GM12878 (cell line): ENCODE results near the gene C4orf51. TPM values are rescaled to one million over a fixed set of nuclear protein-coding genes. Genes with fewer than 3 reads are reported as not detected.

Source experiments
- ATAC-seq: fragments of 200-7000 bp; cut with Tn5 transposase; 3 replicates; pipeline ENCODE4 v1.9.1; 2020; ENCODE audit warnings: mild to moderate bottlenecking, moderate library complexity
- BruUV-seq: library from RNA; stranded (reverse); fragments of 400-500 nt; replicated peaks from 2 replicates; lab custom pipeline; 2021; lab: Mats Ljungman, UMichigan
- CTCF ChIA-PET: fragments of 300-600 bp; sonication (Branson Sonifier 250); formaldehyde crosslinking; extraction: SDS; loops from one replicate; lab custom pipeline; 2021; ENCODE audit warnings: inconsistent platforms; lab: Yijun Ruan, JAX
- POLR2A ChIA-PET: fragments of 350-600 bp; formaldehyde crosslinking; extraction: SDS; loops from one replicate; lab custom pipeline; 2021; ENCODE audit warnings: inconsistent platforms; lab: Charles Lee
- RAD21 ChIA-PET: fragments of 300-600 bp; sonication (Branson Sonifier 250); formaldehyde crosslinking; loops from one replicate; lab custom pipeline; 2023; ENCODE audit warnings: antibody characterized with exemption; ENCODE audit not compliant: unreplicated experiment; lab: Charles Lee
- SMC1A ChIA-PET: fragments of 300-600 bp; sonication (Branson Sonifier 250); formaldehyde crosslinking; loops from one replicate; lab custom pipeline; 2023; ENCODE audit not compliant: unreplicated experiment, uncharacterized antibody; lab: Charles Lee
- DNase-seq: peaks from one replicate; pipeline ENCODE4 v3.0.0-alpha.2; 2011; ENCODE audit warnings: low read depth, low spot score
- FAIRE-seq: peaks from 3 replicates; lab custom pipeline; 2011; peaks lifted over from hg19 to GRCh38; lab: Jason Lieb, UNC
- H2AFZ ChIP-seq: 2 replicates; pipeline ENCODE4 v1.6.0; 2011; ENCODE audit warnings: low read depth, low read length, control low read depth; ENCODE audit not compliant: control insufficient read depth
- H3K27ac ChIP-seq: 2 replicates; pipeline ENCODE4 v1.5.1; 2011; ENCODE audit warnings: control low read depth; ENCODE audit not compliant: control insufficient read depth, insufficient read depth
- H3K27me3 ChIP-seq, 2 experiments: replicated peaks in 1 of 2; 2 replicates each; pipeline versions ENCODE4 v1.6.0 to v1.6.1; 2011; ENCODE audit warnings: low read length in 1 of 2; ENCODE audit not compliant: control insufficient read depth in 2 of 2, insufficient read depth in 2 of 2
- H3K36me3 ChIP-seq, 2 experiments: 2 replicates each; pipeline ENCODE4 v1.5.1; 2011; ENCODE audit warnings: low read length in 1 of 2; ENCODE audit not compliant: control insufficient read depth in 2 of 2, insufficient read depth in 2 of 2
- H3K4me1 ChIP-seq: 2 replicates; pipeline ENCODE4 v1.6.1; 2011; ENCODE audit warnings: mild to moderate bottlenecking, low read length, moderate library complexity, mixed read lengths; ENCODE audit not compliant: control insufficient read depth, insufficient read depth
- H3K4me2 ChIP-seq: 2 replicates; pipeline ENCODE4 v1.6.0; 2011; ENCODE audit warnings: control low read depth; ENCODE audit not compliant: control insufficient read depth, insufficient read depth
- H3K4me3 ChIP-seq: fragments of 200-600 bp; sonication (generic); 2 replicates; pipeline ENCODE4 v1.5.1; 2016
- H3K79me2 ChIP-seq: 2 replicates; pipeline ENCODE4 v1.6.0; 2011; ENCODE audit warnings: low read length; ENCODE audit not compliant: control insufficient read depth, insufficient read depth
- H3K9ac ChIP-seq: 2 replicates; pipeline ENCODE4 v1.8.0; 2011; ENCODE audit warnings: low read length, control low read depth, mixed read lengths; ENCODE audit not compliant: control insufficient read depth, insufficient read depth
- H3K9me3 ChIP-seq: replicated peaks from 3 replicates; pipeline ENCODE4 v1.5.1; 2011; ENCODE audit warnings: mild to moderate bottlenecking, low read length; ENCODE audit not compliant: control insufficient read depth, insufficient read depth
- H4K20me1 ChIP-seq: 2 replicates; pipeline ENCODE4 v1.6.0; 2011; ENCODE audit not compliant: control insufficient read depth, insufficient read depth
- EGR1 ChIP-seq, 2 experiments: IDR thresholded peaks; 1 replicate in 1 of 2; 2 replicates in 1 of 2; pipeline ENCODE4 v1.6.1; 2011 to 2012; ENCODE audit warnings: low read depth in 2 of 2, low read length in 2 of 2, borderline replicate concordance in 1 of 2, mild to moderate bottlenecking in 1 of 2, moderate library complexity in 1 of 2
- FOXK2 ChIP-seq: fragments of 450-650 bp; IDR thresholded peaks from 2 replicates; pipeline ENCODE4 v1.6.1; 2017; ENCODE audit warnings: mild to moderate bottlenecking, moderate library complexity
- IKZF2 ChIP-seq, 2 experiments: fragments of 450-650 bp; IDR thresholded peaks; 2 replicates each; pipeline ENCODE4 v1.6.1; 2017; ENCODE audit warnings: mild to moderate bottlenecking in 2 of 2, moderate library complexity in 2 of 2
- IRF4 ChIP-seq: IDR thresholded peaks from 2 replicates; pipeline ENCODE4 v1.6.1; 2011; ENCODE audit warnings: low read depth, low read length
- KAT2A ChIP-seq: conservative IDR thresholded peaks from 2 replicates; pipeline ENCODE4 v1.6.1; 2011; ENCODE audit warnings: low read depth, low read length; ENCODE audit not compliant: control insufficient read depth
- MTA3 ChIP-seq: IDR thresholded peaks from 2 replicates; pipeline ENCODE4 v1.6.1; 2012; ENCODE audit warnings: low read length, inconsistent platforms, borderline replicate concordance
- NFIC ChIP-seq: IDR thresholded peaks from 2 replicates; pipeline ENCODE4 v1.6.1; 2012; ENCODE audit warnings: low read depth, mild to moderate bottlenecking, inconsistent platforms, low read length, moderate library complexity
- PAX5 ChIP-seq: IDR thresholded peaks from 2 replicates; pipeline ENCODE4 v1.6.1; 2011; ENCODE audit warnings: low read depth, low read length, borderline replicate concordance
- POLR2AphosphoS2 ChIP-seq: IDR thresholded peaks from 2 replicates; pipeline ENCODE4 v1.6.1; 2011; ENCODE audit warnings: low read depth, mild to moderate bottlenecking, low read length, improper control_type of control experiment, moderate library complexity
- RUNX3 ChIP-seq: IDR thresholded peaks from 2 replicates; pipeline ENCODE4 v1.6.1; 2012; ENCODE audit warnings: low read length, inconsistent platforms
- SREBF1 ChIP-seq: IDR thresholded peaks from 2 replicates; pipeline ENCODE4 v1.6.1; 2012; ENCODE audit warnings: mild to moderate bottlenecking, low read length
- SRF ChIP-seq, 2 experiments: IDR thresholded peaks; 2 replicates each; pipeline ENCODE4 v1.6.1; 2011; ENCODE audit warnings: low read depth in 2 of 2, low read length in 2 of 2, mild to moderate bottlenecking in 1 of 2, moderate library complexity in 1 of 2
- WGBS: methylation state at CpG from one replicate; pipeline ENCODE4 v1.1.6; 2016; ENCODE audit warnings: low lambda C conversion rate; ENCODE audit not compliant: insufficient replicate concordance, insufficient coverage; ENCODE audit errors: missing lambda C conversion rate; 5-methylcytosine and 5-hydroxymethylcytosine counted together
- in situ Hi-C: fragments of 300-500 bp; cut with MboI; formaldehyde crosslinking; loops from 9 replicates; pipeline ENCODE4 v1.14.3; 2018; ENCODE audit warnings: mixed read lengths
- intact Hi-C: fragments of 100-400 bp; cut with micrococcal nuclease; formaldehyde crosslinking; loops from one replicate; pipeline ENCODE4 v1.14.2; 2022; ENCODE audit not compliant: unreplicated experiment
- polyA plus RNA-seq, 11 experiments: library from polyadenylated mRNA; depleted of rRNA in 4 of 11; unstranded in 6 of 11; stranded (reverse) in 5 of 11; fragments of >200 nt; fragmentation: Nextera tagmentation in 4 of 11; fragmentation: Illumina TruSeq in 1 of 11; extraction: Ambion mirVana in 4 of 11; extraction: Trizol in 1 of 11; gene quantifications; 1 replicate in 1 of 11; 2 replicates in 10 of 11; pipeline versions ENCODE4 v1.2.1 to v1.2.3, GENCODE V29; 2011 to 2016; ENCODE audit warnings: inconsistent platforms in 2 of 11, missing spikeins in 2 of 11, low read depth in 1 of 11
- total RNA-seq, 4 experiments: library from RNA; depleted of rRNA in 3 of 4; stranded (reverse); fragments of >200 nt in 3 of 4; fragmentation: Illumina TruSeq in 1 of 4; extraction: Trizol in 1 of 4; gene quantifications; 2 replicates each; pipeline versions ENCODE4 v1.2.1 to v1.2.3, GENCODE V29; 2013 to 2021
- TF ChIP-seq, protein P1 (sequence below): IDR thresholded peaks from 2 replicates; pipeline ENCODE4 v1.6.1; 2012; ENCODE audit warnings: improper control_type of control experiment, low read depth, low read length; ENCODE audit not compliant: insufficient replicate concordance
- TF ChIP-seq, protein P2 (sequence below): fragments of 150-350 bp; IDR thresholded peaks from 2 replicates; pipeline ENCODE4 v1.6.1; 2014; ENCODE audit warnings: mild to moderate bottlenecking, low read depth, low read length
- TF ChIP-seq, protein P3 (sequence below): IDR thresholded peaks from 2 replicates; pipeline ENCODE4 v1.6.1; 2011; ENCODE audit warnings: low read depth, low read length, improper control_type of control experiment, borderline replicate concordance

The C4orf51 gene
- total and polyA plus RNA-seq, 10 of the 15 experiments (the other 5 are each of a cell fraction or from before 2014, with no cell fraction given), result not detected

DNA sequence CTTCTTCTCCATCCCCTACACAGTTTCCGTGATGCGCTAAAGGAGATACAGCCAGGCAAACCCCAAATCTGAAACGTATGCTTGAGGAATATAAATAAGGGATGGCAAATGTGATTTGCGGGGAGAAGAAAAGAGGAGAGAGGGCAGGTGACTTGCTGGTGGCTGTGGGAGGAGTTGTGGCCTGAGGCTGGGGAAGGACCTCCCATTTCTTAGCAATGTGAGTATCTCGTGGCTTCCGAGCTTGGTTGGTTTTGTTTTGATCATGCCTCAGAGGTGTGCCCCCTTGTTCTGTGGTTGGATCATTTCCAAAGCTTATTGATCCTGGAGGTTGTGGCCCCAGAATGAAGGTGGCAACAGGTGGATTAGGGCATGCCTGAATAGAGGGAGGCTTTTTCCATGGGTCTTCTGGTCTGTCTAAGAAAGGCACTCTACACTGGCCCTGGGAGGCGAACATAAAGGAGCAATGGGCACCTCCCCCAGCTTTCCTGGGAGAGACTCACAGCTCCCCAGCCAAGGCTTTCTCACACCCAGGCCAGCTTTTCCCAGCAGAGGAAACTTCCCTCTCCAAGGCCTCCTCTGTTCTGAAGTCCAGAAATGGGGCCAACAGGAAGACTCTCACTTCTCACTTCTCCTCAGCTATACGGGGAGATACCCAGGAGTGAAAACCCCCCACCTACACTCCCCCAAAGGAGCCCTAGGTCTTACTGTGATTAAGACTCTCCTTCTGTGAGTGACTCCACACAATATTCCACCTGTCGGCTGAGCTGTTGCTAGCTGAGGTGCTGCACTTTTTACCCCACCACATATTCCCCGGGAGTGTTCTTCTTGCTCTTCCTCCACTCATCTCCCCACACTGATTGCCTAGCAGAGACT is 40.0 kb downstream of the C4orf51 start:
- Histone ChIP-seq H3K9ac (peak overlapping the region; percentile 10; the same call in 1 of the 2 replicates), H3K27ac (peak overlapping the region; percentile 28), H3K27me3 (no peaks in the 10 kb centered on the region), H3K4me3 (no peak overlapping the region; the same call in 1 of the 2 replicates), H3K9me3 (no peaks in the 10 kb centered on the region), H3K79me2 (no peaks in the 10 kb centered on the region), H3K36me3 (no peaks in the 10 kb centered on the region), H2AFZ (peak overlapping the region; percentile 41), H3K4me2 (peak overlapping the region; percentile 30), H3K4me1 (peaks cover 10% of the 10 kb centered on the region), H4K20me1 (no peaks in the 10 kb centered on the region)
- no TSS peak for BruUV-seq
- DNase-seq (peak; percentile 31), FAIRE-seq (no peak), ATAC-seq (peak; percentile 94)
- ChIA-PET POLR2A (interaction anchor here (1.1 kb wide), 1 partner anchor 101 kb away, joined by 4 read pairs; the partner anchor contains the start of gene MMAA), CTCF (interaction anchor here (1.7 kb wide), 1 partner anchor 103 kb away, joined by 4 read pairs; no protein-coding TSS in a partner anchor), RAD21 (interaction anchor here (0.5 to 1.9 kb wide), 7 partner anchors 10 to 532 kb away, joined by 3 to 8 read pairs (median 3); no protein-coding TSS in a partner anchor), SMC1A (interaction anchor here (0.8 to 1.4 kb wide), 8 partner anchors 10 to 158 kb away, joined by 3 to 5 read pairs (median 3); no protein-coding TSS in a partner anchor)
- intact Hi-C loops (no loop called here), in situ Hi-C loops (no loop called here)
- WGBS, result 58% methylated on average over 10 of the region's 10 CpGs
- peak; percentile 85 to 88 for TF ChIP-seq IKZF2 (IDR thresholded peaks at IDR 0.05)
- TF ChIP-seq KAT2A, result no peak
- TF ChIP-seq SREBF1, result no peak
- peak; percentile 45; the same call in 1 of the 2 replicates for TF ChIP-seq MTA3
- no peak for TF ChIP-seq SRF (IDR thresholded peaks at IDR 0.05; ENCODE audit: low read depth in 2 of 2, low read length in 2 of 2)
- TF ChIP-seq, protein P1, sequence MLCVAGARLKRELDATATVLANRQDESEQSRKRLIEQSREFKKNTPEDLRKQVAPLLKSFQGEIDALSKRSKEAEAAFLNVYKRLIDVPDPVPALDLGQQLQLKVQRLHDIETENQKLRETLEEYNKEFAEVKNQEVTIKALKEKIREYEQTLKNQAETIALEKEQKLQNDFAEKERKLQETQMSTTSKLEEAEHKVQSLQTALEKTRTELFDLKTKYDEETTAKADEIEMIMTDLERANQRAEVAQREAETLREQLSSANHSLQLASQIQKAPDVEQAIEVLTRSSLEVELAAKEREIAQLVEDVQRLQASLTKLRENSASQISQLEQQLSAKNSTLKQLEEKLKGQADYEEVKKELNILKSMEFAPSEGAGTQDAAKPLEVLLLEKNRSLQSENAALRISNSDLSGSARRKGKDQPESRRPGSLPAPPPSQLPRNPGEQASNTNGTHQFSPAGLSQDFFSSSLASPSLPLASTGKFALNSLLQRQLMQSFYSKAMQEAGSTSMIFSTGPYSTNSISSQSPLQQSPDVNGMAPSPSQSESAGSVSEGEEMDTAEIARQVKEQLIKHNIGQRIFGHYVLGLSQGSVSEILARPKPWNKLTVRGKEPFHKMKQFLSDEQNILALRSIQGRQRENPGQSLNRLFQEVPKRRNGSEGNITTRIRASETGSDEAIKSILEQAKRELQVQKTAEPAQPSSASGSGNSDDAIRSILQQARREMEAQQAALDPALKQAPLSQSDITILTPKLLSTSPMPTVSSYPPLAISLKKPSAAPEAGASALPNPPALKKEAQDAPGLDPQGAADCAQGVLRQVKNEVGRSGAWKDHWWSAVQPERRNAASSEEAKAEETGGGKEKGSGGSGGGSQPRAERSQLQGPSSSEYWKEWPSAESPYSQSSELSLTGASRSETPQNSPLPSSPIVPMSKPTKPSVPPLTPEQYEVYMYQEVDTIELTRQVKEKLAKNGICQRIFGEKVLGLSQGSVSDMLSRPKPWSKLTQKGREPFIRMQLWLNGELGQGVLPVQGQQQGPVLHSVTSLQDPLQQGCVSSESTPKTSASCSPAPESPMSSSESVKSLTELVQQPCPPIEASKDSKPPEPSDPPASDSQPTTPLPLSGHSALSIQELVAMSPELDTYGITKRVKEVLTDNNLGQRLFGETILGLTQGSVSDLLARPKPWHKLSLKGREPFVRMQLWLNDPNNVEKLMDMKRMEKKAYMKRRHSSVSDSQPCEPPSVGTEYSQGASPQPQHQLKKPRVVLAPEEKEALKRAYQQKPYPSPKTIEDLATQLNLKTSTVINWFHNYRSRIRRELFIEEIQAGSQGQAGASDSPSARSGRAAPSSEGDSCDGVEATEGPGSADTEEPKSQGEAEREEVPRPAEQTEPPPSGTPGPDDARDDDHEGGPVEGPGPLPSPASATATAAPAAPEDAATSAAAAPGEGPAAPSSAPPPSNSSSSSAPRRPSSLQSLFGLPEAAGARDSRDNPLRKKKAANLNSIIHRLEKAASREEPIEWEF, result no peak
- TF ChIP-seq, protein P2, sequence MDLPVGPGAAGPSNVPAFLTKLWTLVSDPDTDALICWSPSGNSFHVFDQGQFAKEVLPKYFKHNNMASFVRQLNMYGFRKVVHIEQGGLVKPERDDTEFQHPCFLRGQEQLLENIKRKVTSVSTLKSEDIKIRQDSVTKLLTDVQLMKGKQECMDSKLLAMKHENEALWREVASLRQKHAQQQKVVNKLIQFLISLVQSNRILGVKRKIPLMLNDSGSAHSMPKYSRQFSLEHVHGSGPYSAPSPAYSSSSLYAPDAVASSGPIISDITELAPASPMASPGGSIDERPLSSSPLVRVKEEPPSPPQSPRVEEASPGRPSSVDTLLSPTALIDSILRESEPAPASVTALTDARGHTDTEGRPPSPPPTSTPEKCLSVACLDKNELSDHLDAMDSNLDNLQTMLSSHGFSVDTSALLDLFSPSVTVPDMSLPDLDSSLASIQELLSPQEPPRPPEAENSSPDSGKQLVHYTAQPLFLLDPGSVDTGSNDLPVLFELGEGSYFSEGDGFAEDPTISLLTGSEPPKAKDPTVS, result no peak
- no peak for TF ChIP-seq POLR2AphosphoS2
- TF ChIP-seq NFIC, result peak; percentile 70
- TF ChIP-seq FOXK2, result no peak
- TF ChIP-seq, protein P3, sequence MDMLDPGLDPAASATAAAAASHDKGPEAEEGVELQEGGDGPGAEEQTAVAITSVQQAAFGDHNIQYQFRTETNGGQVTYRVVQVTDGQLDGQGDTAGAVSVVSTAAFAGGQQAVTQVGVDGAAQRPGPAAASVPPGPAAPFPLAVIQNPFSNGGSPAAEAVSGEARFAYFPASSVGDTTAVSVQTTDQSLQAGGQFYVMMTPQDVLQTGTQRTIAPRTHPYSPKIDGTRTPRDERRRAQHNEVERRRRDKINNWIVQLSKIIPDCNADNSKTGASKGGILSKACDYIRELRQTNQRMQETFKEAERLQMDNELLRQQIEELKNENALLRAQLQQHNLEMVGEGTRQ, result no peak
- TF ChIP-seq IRF4, result no peak
- TF ChIP-seq EGR1 (IDR thresholded peaks at IDR 0.05; ENCODE audit: borderline replicate concordance in 1 of 2, low read depth in 2 of 2, low read length in 2 of 2), result peak in 1 of 2 experiments; percentile 81; a peak in 1 of 3 replicates
- peak; percentile 63 for TF ChIP-seq RUNX3
- TF ChIP-seq PAX5, result 0 out of 2 replicates have a peak, but pooled peaks have one; percentile 3
